HG03469 (cell line): ENCODE measurements around the gene PRKCA.
"Not testable (repeated sequence)": the region's sequence is repeated elsewhere in the genome, so short reads cannot be mapped to it uniquely, and the experiment has no call there.

ENCODE experiments used
- ATAC-seq: cut with Tn5 transposase; IDR thresholded peaks from one replicate; pipeline ENCODE4 v1.9.1; 2021; ENCODE audit warnings: mild to moderate bottlenecking, moderate library complexity, moderate number of reproducible peaks; ENCODE audit not compliant: unreplicated experiment

Gene PRKCA

GRCh38 chr17:66432411-66432957 lies 130.1 kb downstream of the PRKCA start:
- no peak for ATAC-seq

- no peak for ATAC-seq
Observed at GRCh38 chr17:66432996-66433551, 130.7 kb downstream of the PRKCA start.

GRCh38 chr17:66435182-66435581 lies 132.8 kb downstream of the PRKCA start:
- no peak for ATAC-seq

- ATAC-seq: no peak
Observed at GRCh38 chr17:66436631-66437030, 134.2 kb downstream of the PRKCA start.

GRCh38 chr17:66437476-66438026 lies 135.1 kb downstream of the PRKCA start:
- ATAC-seq: no peak

- no peak for ATAC-seq
Observed at GRCh38 chr17:66438101-66438500, 135.7 kb downstream of the PRKCA start.

GRCh38 chr17:66441101-66441661 lies 138.8 kb downstream of the PRKCA start:
- ATAC-seq: peak; percentile 80

GRCh38 chr17:66443166-66443565 lies 140.8 kb downstream of the PRKCA start:
- no peak for ATAC-seq

- ATAC-seq: no peak
Observed at GRCh38 chr17:66443606-66444005, 141.2 kb downstream of the PRKCA start.

GRCh38 chr17:66444031-66444430 lies 141.6 kb downstream of the PRKCA start:
- ATAC-seq: no peak

- ATAC-seq: no peak
Observed at GRCh38 chr17:66445229-66445628, 142.8 kb downstream of the PRKCA start.

GRCh38 chr17:66446419-66446818 lies 144.0 kb downstream of the PRKCA start:
- ATAC-seq: no peak

- no peak for ATAC-seq
Observed at GRCh38 chr17:66447159-66447558, 144.7 kb downstream of the PRKCA start.

GRCh38 chr17:66448026-66448639 lies 145.7 kb downstream of the PRKCA start:
- ATAC-seq: no peak

- no peak for ATAC-seq
Observed at GRCh38 chr17:66449418-66449977, 147.1 kb downstream of the PRKCA start.

- ATAC-seq: no peak
Observed at GRCh38 chr17:66450008-66450851, 147.8 kb downstream of the PRKCA start.

- no peak for ATAC-seq
Observed at GRCh38 chr17:66450852-66451158, 148.4 kb downstream of the PRKCA start.

GRCh38 chr17:66451188-66452149 lies 149.1 kb downstream of the PRKCA start:
- no peak for ATAC-seq

GRCh38 chr17:66455060-66455459 lies 152.6 kb downstream of the PRKCA start:
- ATAC-seq: no peak

GRCh38 chr17:66457499-66457898 lies 155.1 kb downstream of the PRKCA start:
- not testable (repeated sequence) for ATAC-seq
